Trophoblast cell (in vitro differentiated cells and primary cell): Measurements from ENCODE around the gene NMU.
A peak's percentile ranks its signal among the peaks of the same experiment; 100 is the strongest.

Experiments
- DNase-seq, 2 donors: peaks; one replicate each; pipeline ENCODE4 v3.0.0-alpha.2; 2016
- H2AFZ ChIP-seq: 2 replicates; pipeline ENCODE4 v1.6.1; 2013; ENCODE audit warnings: low read length, moderate library complexity, mild to moderate bottlenecking; ENCODE audit not compliant: insufficient read depth, poor library complexity
- H2AK5ac ChIP-seq: 2 replicates; pipeline ENCODE4 v1.6.1; 2013; ENCODE audit warnings: mild to moderate bottlenecking, low read length
- H2BK120ac ChIP-seq: 2 replicates; pipeline ENCODE4 v1.6.1; 2013; ENCODE audit warnings: low read length, mild to moderate bottlenecking, moderate library complexity; ENCODE audit not compliant: insufficient read depth, poor library complexity
- H2BK12ac ChIP-seq: 2 replicates; pipeline ENCODE4 v1.6.1; 2013; ENCODE audit warnings: mild to moderate bottlenecking, low read length, moderate library complexity
- H2BK5ac ChIP-seq: 2 replicates; pipeline ENCODE4 v1.6.1; 2013; ENCODE audit warnings: low read length, low read depth, moderate library complexity, mild to moderate bottlenecking; ENCODE audit not compliant: poor library complexity
- H3K14ac ChIP-seq: 2 replicates; pipeline ENCODE4 v1.6.1; 2013; ENCODE audit warnings: mild to moderate bottlenecking, low read length
- H3K18ac ChIP-seq: 2 replicates; pipeline ENCODE4 v1.6.1; 2013; ENCODE audit warnings: mild to moderate bottlenecking, low read length
- H3K23ac ChIP-seq: 2 replicates; pipeline ENCODE4 v1.6.1; 2013; ENCODE audit warnings: low read length
- H3K27ac ChIP-seq: 2 replicates; pipeline ENCODE4 v1.5.1; 2013; ENCODE audit warnings: low read depth, mild to moderate bottlenecking, inconsistent platforms, low read length, moderate library complexity
- H3K27me3 ChIP-seq: 2 replicates; pipeline ENCODE4 v1.6.1; 2013; ENCODE audit warnings: inconsistent platforms, mild to moderate bottlenecking, low read length, moderate library complexity; ENCODE audit not compliant: insufficient read depth
- H3K36me3 ChIP-seq, 2 experiments: 1 replicate in 1 of 2; 2 replicates in 1 of 2; pipeline ENCODE4 v1.6.1; 2013; ENCODE audit warnings: low read length in 2 of 2, mild to moderate bottlenecking in 2 of 2, moderate library complexity in 1 of 2; ENCODE audit not compliant: insufficient read depth in 2 of 2, control insufficient read depth in 1 of 2
- H3K4ac ChIP-seq: 2 replicates; pipeline ENCODE4 v1.6.1; 2013; ENCODE audit warnings: low read depth, mild to moderate bottlenecking, low read length, moderate library complexity
- H3K4me1 ChIP-seq, 2 experiments: 1 replicate in 1 of 2; 2 replicates in 1 of 2; pipeline ENCODE4 v1.6.1; 2013; ENCODE audit warnings: low read length in 2 of 2, mild to moderate bottlenecking in 2 of 2, moderate library complexity in 1 of 2; ENCODE audit not compliant: insufficient read depth in 2 of 2, control insufficient read depth in 1 of 2
- H3K4me2 ChIP-seq: 2 replicates; pipeline ENCODE4 v1.6.1; 2013; ENCODE audit warnings: inconsistent platforms, mild to moderate bottlenecking, low read length, moderate library complexity
- H3K4me3 ChIP-seq: 2 replicates; pipeline ENCODE4 v1.5.1; 2013; ENCODE audit warnings: mild to moderate bottlenecking, low read depth, low read length, inconsistent platforms
- H3K79me1 ChIP-seq: one replicate; pipeline ENCODE4 v1.6.1; 2013; ENCODE audit warnings: low read length
- H3K79me2 ChIP-seq: 2 replicates; pipeline ENCODE4 v1.6.1; 2013; ENCODE audit warnings: low read length, mild to moderate bottlenecking; ENCODE audit not compliant: control insufficient read depth, insufficient read depth, poor library complexity
- H3K9ac ChIP-seq: 2 replicates; pipeline ENCODE4 v1.6.1; 2013; ENCODE audit warnings: mild to moderate bottlenecking, low read length
- H3K9me3 ChIP-seq: 2 replicates; pipeline ENCODE4 v1.6.1; 2013; ENCODE audit warnings: low read depth, mild to moderate bottlenecking, control low read depth, inconsistent platforms, low read length; ENCODE audit not compliant: insufficient read depth
- H4K12ac ChIP-seq: 2 replicates; pipeline ENCODE4 v1.6.1; 2013; ENCODE audit warnings: low read depth, mild to moderate bottlenecking, low read length, moderate library complexity
- H4K8ac ChIP-seq: 2 replicates; pipeline ENCODE4 v1.6.1; 2013; ENCODE audit warnings: low read depth, mild to moderate bottlenecking, low read length, moderate library complexity
- H4K91ac ChIP-seq: one replicate; pipeline ENCODE4 v1.6.1; 2013; ENCODE audit warnings: low read depth, mild to moderate bottlenecking, low read length, moderate library complexity
- WGBS: extraction: QIAGEN DNeasy Blood & Tissue Kit; methylation state at CpG from one replicate; pipeline ENCODE4 v1.1.7; 2013; ENCODE audit warnings: missing lambda C conversion rate; ENCODE audit not compliant: insufficient read length, insufficient coverage; ENCODE audit errors: extremely low coverage; 5-methylcytosine and 5-hydroxymethylcytosine counted together

Gene NMU

DNA sequence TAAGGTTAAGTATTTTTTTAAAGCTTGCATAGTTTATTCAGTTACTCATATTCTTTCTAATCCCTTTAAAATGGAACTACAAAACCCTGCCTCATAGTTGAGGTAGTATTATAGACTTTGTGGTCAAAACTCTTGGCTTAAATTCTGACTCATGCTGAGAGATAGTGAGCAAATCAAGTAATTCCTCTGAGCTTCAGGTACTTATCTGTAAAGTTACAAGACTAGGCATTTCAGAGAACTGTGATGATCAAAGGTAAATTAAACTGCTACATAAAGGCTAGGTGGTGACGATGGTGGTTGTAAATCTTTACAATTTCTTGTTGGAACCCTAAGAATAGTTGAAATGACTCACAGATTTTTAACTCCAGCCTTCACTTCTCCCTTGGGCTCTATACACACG lies 86.2 kb downstream of the NMU start:
- Histone ChIP-seq H2AK5ac (no peak overlapping the region), H3K79me2 (peaks cover 9% of the 10 kb centered on the region), H3K4me2 (no peak overlapping the region), H4K8ac (no peak overlapping the region), H3K14ac (no peak overlapping the region), H4K12ac (no peak overlapping the region), H3K4me3 (no peak overlapping the region), H2BK5ac (no peak overlapping the region), H2BK120ac (no peak overlapping the region), H2AFZ (no peak overlapping the region), H4K91ac (no peak overlapping the region), H2BK12ac (no peak overlapping the region), H3K4ac (no peak overlapping the region), H3K23ac (no peak overlapping the region), H3K27ac (no peak overlapping the region), H3K18ac (no peak overlapping the region), H3K36me3 (no peaks in the 10 kb centered on the region), H3K27me3 (no peaks in the 10 kb centered on the region), H3K9me3 (no peaks in the 10 kb centered on the region), H3K4me1 (no peaks in the 10 kb centered on the region), H3K79me1 (peaks cover 16% of the 10 kb centered on the region), H3K9ac (no peak overlapping the region)
- DNase-seq, result no peak
- no CpG with 5 or more reads among the region's 2 CpGs for WGBS

- H3K18ac ChIP-seq, result no peak overlapping the region
- no peak overlapping the region for H3K4ac ChIP-seq
- H3K27ac ChIP-seq, result no peak overlapping the region
- no peaks in the 10 kb centered on the region for H3K4me1 ChIP-seq
- H3K9ac ChIP-seq, result no peak overlapping the region
- no peak overlapping the region for H2BK120ac ChIP-seq
- H4K12ac ChIP-seq, result no peak overlapping the region
- H3K79me2 ChIP-seq, result peaks cover 9% of the 10 kb centered on the region
- no peak overlapping the region for H4K91ac ChIP-seq
- H3K36me3 ChIP-seq, result no peaks in the 10 kb centered on the region
- H2BK5ac ChIP-seq, result no peak overlapping the region
- WGBS, result no CpG with 5 or more reads among the region's 4 CpGs
- peaks cover 16% of the 10 kb centered on the region for H3K79me1 ChIP-seq
- H2BK12ac ChIP-seq, result no peak overlapping the region
- no peaks in the 10 kb centered on the region for H3K9me3 ChIP-seq
- H2AFZ ChIP-seq, result no peak overlapping the region
- no peak overlapping the region for H3K4me3 ChIP-seq
- H2AK5ac ChIP-seq, result no peak overlapping the region
- H3K27me3 ChIP-seq, result no peaks in the 10 kb centered on the region
- no peak for DNase-seq
- H3K14ac ChIP-seq, result no peak overlapping the region
- no peak overlapping the region for H4K8ac ChIP-seq
- no peak overlapping the region for H3K4me2 ChIP-seq
- no peak overlapping the region for H3K23ac ChIP-seq
These were observed 88.2 kb downstream of the NMU start for GRCh38 chr4:55547918-55548317.

DNA sequence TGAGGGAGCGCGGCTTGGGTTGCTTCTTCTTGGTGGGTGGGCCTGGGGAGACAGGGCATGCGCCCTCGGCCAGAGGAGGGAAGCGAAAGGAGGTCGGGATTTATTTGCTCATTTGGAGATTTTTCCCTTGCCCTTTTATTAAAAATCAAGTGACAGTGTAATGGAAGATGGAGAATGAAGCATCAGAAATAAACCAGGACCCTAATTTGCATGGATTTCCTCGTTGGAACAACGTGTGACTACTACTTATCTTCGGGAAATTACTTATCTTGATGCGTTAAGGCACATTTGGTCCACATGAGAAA lies 88.7 kb downstream of the NMU start:
- H3K4me3 ChIP-seq, result peak overlapping the region; percentile 90
- peaks cover 16% of the 10 kb centered on the region for H3K79me1 ChIP-seq
- peak overlapping the region; percentile 98 for H3K27ac ChIP-seq
- no peak overlapping the region for H3K18ac ChIP-seq
- no peak overlapping the region for H3K23ac ChIP-seq
- no peak overlapping the region for H2BK12ac ChIP-seq
- H3K4me2 ChIP-seq, result peak overlapping the region; percentile 79
- peak overlapping the region; percentile 73 for H4K12ac ChIP-seq
- peak overlapping the region; percentile 85 for H2AFZ ChIP-seq
- H4K91ac ChIP-seq, result peak overlapping the region; percentile 66
- no peaks in the 10 kb centered on the region for H3K36me3 ChIP-seq
- H3K27me3 ChIP-seq, result no peaks in the 10 kb centered on the region
- no peaks in the 10 kb centered on the region for H3K4me1 ChIP-seq
- no CpG with 5 or more reads among the region's 10 CpGs for WGBS
- H3K79me2 ChIP-seq, result peaks cover 9% of the 10 kb centered on the region
- peak overlapping the region; percentile 68 for H3K14ac ChIP-seq
- H4K8ac ChIP-seq, result peak overlapping the region; percentile 88
- no peak overlapping the region for H2BK120ac ChIP-seq
- H2AK5ac ChIP-seq, result no peak overlapping the region
- H3K9me3 ChIP-seq, result no peaks in the 10 kb centered on the region
- H3K9ac ChIP-seq, result peak overlapping the region; percentile 81
- H2BK5ac ChIP-seq, result peak overlapping the region; percentile 42
- DNase-seq, result peak in 1 of 2 donors; percentile 37
- no peak overlapping the region for H3K4ac ChIP-seq

GRCh38 chr4:55546756-55547465 lies 89.2 kb downstream of the NMU start, which contains the start of gene CLOCK:
Gene CLOCK, minus strand, starts transcription at chr4:55546909. Its CDS starts 64,124 bp downstream, at chr4:55482785.
- no peak within 1 kb of the TSS for H2AK5ac ChIP-seq

More at GRCh38 chr4:55546756-55547465, 89.2 kb downstream of the NMU start, which contains the start of gene CLOCK:
- Histone ChIP-seq H3K27ac (peak within 1 kb of the TSS; percentile 98), H2BK120ac (peak within 1 kb of the TSS; percentile 72), H2BK5ac (peak within 1 kb of the TSS; percentile 66), H2AFZ (peak within 1 kb of the TSS; percentile 85), H2BK12ac (no peak within 1 kb of the TSS), H3K14ac (peak within 1 kb of the TSS; percentile 73), H3K23ac (no peak within 1 kb of the TSS), H3K18ac (peak within 1 kb of the TSS; percentile 97), H3K79me2 (peaks cover 9% of the 10 kb centered on the region), H3K9ac (peak within 1 kb of the TSS; percentile 86), H3K27me3 (no peaks in the 10 kb centered on the region), H3K4ac (peak within 1 kb of the TSS; percentile 60), H3K4me3 (peak within 1 kb of the TSS; percentile 90), H3K79me1 (peaks cover 16% of the 10 kb centered on the region), H4K91ac (peak within 1 kb of the TSS; percentile 79), H3K9me3 (no peaks in the 10 kb centered on the region), H4K12ac (peak within 1 kb of the TSS; percentile 73), H3K36me3 (no peaks in the 10 kb centered on the region), H3K4me2 (peak within 1 kb of the TSS; percentile 86), H4K8ac (peak within 1 kb of the TSS; percentile 88), H3K4me1 (no peaks in the 10 kb centered on the region)
- no CpG with 5 or more reads among the region's 71 CpGs for WGBS
- DNase-seq, result peak; percentile 75 to 87
